WTC11 (cell line): Measurements from ENCODE around the gene ZNF236.

Experiments used
- ATF3 ChIP-seq: sonication (generic); formaldehyde crosslinking; conservative IDR thresholded peaks from 2 replicates; pipeline ENCODE4 v1.8.1; 2022; ENCODE audit warnings: mild to moderate bottlenecking, missing genetic modification reagents
- CTCF ChIP-seq: fragments of 200-600 bp; IDR thresholded peaks from 2 replicates; pipeline ENCODE4 v1.8.0; 2022; ENCODE audit warnings: antibody characterized with exemption
- E2F4 ChIP-seq: sonication (generic); formaldehyde crosslinking; IDR thresholded peaks from 2 replicates; pipeline ENCODE4 v1.8.1; 2022; ENCODE audit warnings: low read depth, mild to moderate bottlenecking, moderate library complexity, missing genetic modification reagents, borderline replicate concordance
- ESRRA ChIP-seq: sonication (generic); formaldehyde crosslinking; IDR thresholded peaks from 2 replicates; pipeline ENCODE4 v1.8.1; 2022; ENCODE audit warnings: mild to moderate bottlenecking, missing genetic modification reagents, borderline replicate concordance
- GABPB1 ChIP-seq: sonication (generic); formaldehyde crosslinking; IDR thresholded peaks from 2 replicates; pipeline ENCODE4 v1.8.1; 2023; ENCODE audit warnings: mild to moderate bottlenecking, missing genetic modification reagents
- JUN ChIP-seq: sonication (generic); formaldehyde crosslinking; IDR thresholded peaks from 2 replicates; pipeline ENCODE4 v1.8.0; 2023; ENCODE audit warnings: mild to moderate bottlenecking, missing genetic modification reagents
- KAT7 ChIP-seq: sonication (generic); formaldehyde crosslinking; IDR thresholded peaks from 2 replicates; pipeline ENCODE4 v1.8.1; 2023; ENCODE audit warnings: missing genetic modification reagents, mild to moderate bottlenecking, borderline replicate concordance
- NFATC4 ChIP-seq: fragments of 250-450 bp; sonication (Bioruptor Pico); IDR thresholded peaks from 2 replicates; pipeline ENCODE4 v1.9.0; 2021; ENCODE audit warnings: mild to moderate bottlenecking
- PREB ChIP-seq: sonication (generic); formaldehyde crosslinking; IDR thresholded peaks from 2 replicates; pipeline ENCODE4 v1.8.1; 2022; ENCODE audit warnings: mild to moderate bottlenecking, missing genetic modification reagents, moderate library complexity, borderline replicate concordance
- SP1 ChIP-seq: sonication (generic); formaldehyde crosslinking; conservative IDR thresholded peaks from 2 replicates; pipeline ENCODE4 v1.8.1; 2022; ENCODE audit warnings: missing genetic modification reagents
- USF1 ChIP-seq: sonication (generic); formaldehyde crosslinking; IDR thresholded peaks from 2 replicates; pipeline ENCODE4 v1.8.0; 2022; ENCODE audit warnings: mild to moderate bottlenecking, missing genetic modification reagents
- USF2 ChIP-seq: sonication (generic); formaldehyde crosslinking; IDR thresholded peaks from 2 replicates; pipeline ENCODE4 v1.8.1; 2023; ENCODE audit warnings: mild to moderate bottlenecking, missing genetic modification reagents, moderate library complexity

- TF ChIP-seq GABPB1: no peak
- TF ChIP-seq CTCF: no peak
- TF ChIP-seq KAT7 (CRISPR knock-in tag): no peak
- no peak for TF ChIP-seq JUN
- TF ChIP-seq PREB: no peak
- no peak for TF ChIP-seq ATF3
- TF ChIP-seq NFATC4 (CRISPR knock-in tag): no peak
- no peak for TF ChIP-seq USF1 (CRISPR knock-in tag)
- TF ChIP-seq ESRRA (CRISPR knock-in tag): no peak
- no peak for TF ChIP-seq SP1 (CRISPR knock-in tag)
- no peak for TF ChIP-seq E2F4 (CRISPR knock-in tag)
- no peak for TF ChIP-seq USF2 (CRISPR knock-in tag)
These were observed 129.3 kb downstream of the ZNF236 start for GRCh38 chr18:76951456-76952247.
